ENCODE measurements around the gene NGF. TPM values are rescaled to one million over a fixed set of nuclear protein-coding genes. Genes with fewer than 3 reads are reported as not detected.

Gene NGF
- total and polyA plus RNA-seq, 9 of the 15 experiments (the other 6 are each of a cell fraction or from before 2014, with no cell fraction given) = not detected

- TF ChIP-seq TGIF2 (CRISPR knock-in tag; IDR thresholded peaks at IDR 0.05) = no peak
- TF ChIP-seq ETV6 (IDR thresholded peaks at IDR 0.05; ENCODE audit: borderline replicate concordance in 1 of 2, low read depth in 2 of 2, low read length in 1 of 2) = no peak
- TF ChIP-seq ETV6 (CRISPR knock-in tag; IDR thresholded peaks at IDR 0.05; ENCODE audit: borderline replicate concordance) = no peak
- TF ChIP-seq, protein P1, sequence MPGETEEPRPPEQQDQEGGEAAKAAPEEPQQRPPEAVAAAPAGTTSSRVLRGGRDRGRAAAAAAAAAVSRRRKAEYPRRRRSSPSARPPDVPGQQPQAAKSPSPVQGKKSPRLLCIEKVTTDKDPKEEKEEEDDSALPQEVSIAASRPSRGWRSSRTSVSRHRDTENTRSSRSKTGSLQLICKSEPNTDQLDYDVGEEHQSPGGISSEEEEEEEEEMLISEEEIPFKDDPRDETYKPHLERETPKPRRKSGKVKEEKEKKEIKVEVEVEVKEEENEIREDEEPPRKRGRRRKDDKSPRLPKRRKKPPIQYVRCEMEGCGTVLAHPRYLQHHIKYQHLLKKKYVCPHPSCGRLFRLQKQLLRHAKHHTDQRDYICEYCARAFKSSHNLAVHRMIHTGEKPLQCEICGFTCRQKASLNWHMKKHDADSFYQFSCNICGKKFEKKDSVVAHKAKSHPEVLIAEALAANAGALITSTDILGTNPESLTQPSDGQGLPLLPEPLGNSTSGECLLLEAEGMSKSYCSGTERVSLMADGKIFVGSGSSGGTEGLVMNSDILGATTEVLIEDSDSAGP (CRISPR knock-in tag; IDR thresholded peaks at IDR 0.05) = no peak
- no peak for TF ChIP-seq SMARCA5 (IDR thresholded peaks at IDR 0.05)
- TF ChIP-seq, protein P2, sequence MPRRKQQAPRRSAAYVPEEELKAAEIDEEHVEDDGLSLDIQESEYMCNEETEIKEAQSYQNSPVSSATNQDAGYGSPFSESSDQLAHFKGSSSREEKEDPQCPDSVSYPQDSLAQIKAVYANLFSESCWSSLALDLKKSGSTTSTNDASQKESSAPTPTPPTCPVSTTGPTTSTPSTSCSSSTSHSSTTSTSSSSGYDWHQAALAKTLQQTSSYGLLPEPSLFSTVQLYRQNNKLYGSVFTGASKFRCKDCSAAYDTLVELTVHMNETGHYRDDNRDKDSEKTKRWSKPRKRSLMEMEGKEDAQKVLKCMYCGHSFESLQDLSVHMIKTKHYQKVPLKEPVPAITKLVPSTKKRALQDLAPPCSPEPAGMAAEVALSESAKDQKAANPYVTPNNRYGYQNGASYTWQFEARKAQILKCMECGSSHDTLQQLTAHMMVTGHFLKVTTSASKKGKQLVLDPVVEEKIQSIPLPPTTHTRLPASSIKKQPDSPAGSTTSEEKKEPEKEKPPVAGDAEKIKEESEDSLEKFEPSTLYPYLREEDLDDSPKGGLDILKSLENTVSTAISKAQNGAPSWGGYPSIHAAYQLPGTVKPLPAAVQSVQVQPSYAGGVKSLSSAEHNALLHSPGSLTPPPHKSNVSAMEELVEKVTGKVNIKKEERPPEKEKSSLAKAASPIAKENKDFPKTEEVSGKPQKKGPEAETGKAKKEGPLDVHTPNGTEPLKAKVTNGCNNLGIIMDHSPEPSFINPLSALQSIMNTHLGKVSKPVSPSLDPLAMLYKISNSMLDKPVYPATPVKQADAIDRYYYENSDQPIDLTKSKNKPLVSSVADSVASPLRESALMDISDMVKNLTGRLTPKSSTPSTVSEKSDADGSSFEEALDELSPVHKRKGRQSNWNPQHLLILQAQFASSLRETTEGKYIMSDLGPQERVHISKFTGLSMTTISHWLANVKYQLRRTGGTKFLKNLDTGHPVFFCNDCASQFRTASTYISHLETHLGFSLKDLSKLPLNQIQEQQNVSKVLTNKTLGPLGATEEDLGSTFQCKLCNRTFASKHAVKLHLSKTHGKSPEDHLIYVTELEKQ (CRISPR knock-in tag; IDR thresholded peaks at IDR 0.05) = no peak
Observed at GRCh38 chr1:115314092-115314491, 24.0 kb downstream of the NGF start (continued).

- no peak overlapping the region for H3K27ac ChIP-seq (ENCODE audit: extremely low read depth, low read depth, low read length)
- CTCF ChIA-PET (ENCODE audit: low intra/inter-chr PET ratio) = no interaction called here
- H3K4me2 ChIP-seq (ENCODE audit: insufficient read depth, low read length) = no peak overlapping the region
- H2AFZ ChIP-seq (ENCODE audit: low read depth, low read length) = no peak overlapping the region
- peaks cover 4% of the 10 kb centered on the region; the same call in 1 of the 2 replicates for H4K20me1 ChIP-seq (replicated peaks; ENCODE audit: control insufficient read depth, insufficient read depth, low read length)
- no peaks in the 10 kb centered on the region for H3K9me3 ChIP-seq (replicated peaks; ENCODE audit: control insufficient read depth, insufficient read depth, low read depth, low read length)
- no peaks in the 10 kb centered on the region for H3K36me3 ChIP-seq (ENCODE audit: control insufficient read depth, insufficient read depth, low read length)
- no peak for ATAC-seq
- no peak for FAIRE-seq
- no peak overlapping the region for H3K4me3 ChIP-seq
- no peak overlapping the region for H3K9ac ChIP-seq (ENCODE audit: insufficient read depth in 1 of 2, low read depth in 2 of 2, low read length in 2 of 2)
- intact Hi-C loops (cut with micrococcal nuclease) (no loop called here), in situ Hi-C loops (cut with MboI) (no loop called here)
- H3K27me3 ChIP-seq (ENCODE audit: control insufficient read depth in 2 of 2, insufficient read depth in 2 of 2, low read length in 2 of 2) = peaks cover 0 to 8% of the 10 kb centered on the region in 2 experiments; a peak in 1 of 5 replicates
- H3K79me2 ChIP-seq (ENCODE audit: control insufficient read depth, insufficient read depth, low read length) = no peaks in the 10 kb centered on the region
- H3K4me1 ChIP-seq (replicated peaks in 1 of 2; ENCODE audit: control insufficient read depth in 2 of 2, insufficient read depth in 2 of 2, low read length in 2 of 2) = no peaks in the 10 kb centered on the region
- H3K9me1 ChIP-seq (ENCODE audit: control insufficient read depth, insufficient read depth, low read length) = no peaks in the 10 kb centered on the region
- no peak for DNase-seq (ENCODE audit: extremely low read depth in 1 of 4, low spot score in 3 of 4)
- POLR2A ChIA-PET = no interaction called here
- no TSS peak for BruUV-seq (replicated peaks)
- whole genome bisulfite sequencing (ENCODE audit: insufficient coverage, low coverage, missing lambda C conversion rate) = 4% methylated on average over 1 of the region's 1 CpG
- TF ChIP-seq ZNF318 (IDR thresholded peaks at IDR 0.05; ENCODE audit: borderline replicate concordance in 1 of 2, low read depth in 1 of 2) (no peak), TARDBP (IDR thresholded peaks at IDR 0.05) (no peak)
Observed at GRCh38 chr1:115313182-115313581, 24.9 kb downstream of the NGF start.
